ENCODE data around the gene ZNF625. TPM values are rescaled to one million over a fixed set of nuclear protein-coding genes. Genes with fewer than 3 reads are reported as not detected.
"Not testable (repeated sequence)": the region's sequence is repeated elsewhere in the genome, so short reads cannot be mapped to it uniquely, and the experiment has no call there.

Gene ZNF625
- total and polyA plus RNA-seq, 2 experiments from 2014 or later = 12.9 to 18.6 TPM

DNA sequence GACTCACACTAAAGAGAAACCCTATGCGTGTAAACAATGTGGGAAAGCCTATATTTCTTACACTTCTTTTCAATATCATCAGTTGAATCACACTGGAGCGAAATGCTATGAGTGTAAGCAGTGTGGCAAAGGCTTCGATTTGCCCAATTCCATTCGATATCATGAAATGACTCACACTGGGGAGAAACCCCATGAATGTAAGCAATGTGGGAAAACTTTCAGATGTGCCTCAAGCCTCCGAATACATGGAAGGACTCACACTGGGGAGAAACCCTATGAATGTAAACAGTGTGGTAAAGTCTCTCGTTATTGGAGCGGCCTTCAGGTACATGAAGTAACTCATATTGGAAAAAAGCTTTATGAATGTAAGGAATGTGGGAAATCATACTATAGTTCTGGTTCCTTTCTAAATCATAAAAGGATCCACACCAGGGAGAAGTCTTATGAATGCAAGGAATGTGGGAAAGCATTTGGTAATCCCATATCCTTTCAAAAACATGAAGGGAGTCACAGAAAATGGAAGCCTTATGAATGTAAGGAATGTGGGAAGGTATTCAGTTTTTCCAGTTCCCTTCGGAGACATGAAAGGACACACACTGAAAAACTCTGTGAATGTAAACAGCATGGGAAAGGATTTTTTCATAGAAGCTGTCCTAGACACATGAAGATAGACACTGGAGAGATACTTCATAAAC lies 44.4 kb downstream of the ZNF625 start:
- peaks cover 85% of the 10 kb centered on the region for H3K9me3 Mint-ChIP-seq
- ATAC-seq = no peak
- H3K4me3 ChIP-seq = peak overlapping the region; percentile 27; the same call in 1 of the 2 replicates
- H4K20me1 ChIP-seq (replicated peaks; ENCODE audit: insufficient read depth) = no peaks in the 10 kb centered on the region
- peaks cover 62% of the 10 kb centered on the region for H3K36me3 ChIP-seq (ENCODE audit: insufficient read depth)
- H3K9me2 ChIP-seq (ENCODE audit: insufficient read depth) = peaks cover 6% of the 10 kb centered on the region; the same call in 1 of the 2 replicates
- H3K27ac ChIP-seq (ENCODE audit: low read depth) = peak overlapping the region; percentile 74
- H3K4me2 ChIP-seq = no peak overlapping the region
- H2AFZ ChIP-seq = no peak overlapping the region
- H3K27me3 Mint-ChIP-seq (ENCODE audit: insufficient read depth, low read depth, poor library complexity) = no peaks in the 10 kb centered on the region
- H3K36me3 Mint-ChIP-seq (ENCODE audit: low read depth) = peaks cover 33% of the 10 kb centered on the region; the same call in 2 of the 3 replicates
- H3K4me1 Mint-ChIP-seq = no peaks in the 10 kb centered on the region
- H3K4me1 ChIP-seq (ENCODE audit: insufficient read depth) = no peaks in the 10 kb centered on the region
- peaks cover 8% of the 10 kb centered on the region; the same call in 1 of the 2 replicates for H3F3A ChIP-seq (replicated peaks; ENCODE audit: low read depth)
- H3K27ac Mint-ChIP-seq = no peak overlapping the region
- no peak for TF ChIP-seq ZNF331 (CRISPR knock-in tag; IDR thresholded peaks at IDR 0.05; ENCODE audit: low read depth)
- no peak for TF ChIP-seq NANOG (IDR thresholded peaks at IDR 0.05; ENCODE audit: borderline replicate concordance)
- TF ChIP-seq EZH2 (IDR thresholded peaks at IDR 0.05; ENCODE audit: low read depth, unreplicated experiment) = no peak
- no peak for TF ChIP-seq ZNF114 (CRISPR knock-in tag; IDR thresholded peaks at IDR 0.05)
- TF ChIP-seq, protein P1, sequence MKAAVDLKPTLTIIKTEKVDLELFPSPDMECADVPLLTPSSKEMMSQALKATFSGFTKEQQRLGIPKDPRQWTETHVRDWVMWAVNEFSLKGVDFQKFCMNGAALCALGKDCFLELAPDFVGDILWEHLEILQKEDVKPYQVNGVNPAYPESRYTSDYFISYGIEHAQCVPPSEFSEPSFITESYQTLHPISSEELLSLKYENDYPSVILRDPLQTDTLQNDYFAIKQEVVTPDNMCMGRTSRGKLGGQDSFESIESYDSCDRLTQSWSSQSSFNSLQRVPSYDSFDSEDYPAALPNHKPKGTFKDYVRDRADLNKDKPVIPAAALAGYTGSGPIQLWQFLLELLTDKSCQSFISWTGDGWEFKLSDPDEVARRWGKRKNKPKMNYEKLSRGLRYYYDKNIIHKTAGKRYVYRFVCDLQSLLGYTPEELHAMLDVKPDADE (IDR thresholded peaks at IDR 0.05) = no peak
- TF ChIP-seq, protein P2, sequence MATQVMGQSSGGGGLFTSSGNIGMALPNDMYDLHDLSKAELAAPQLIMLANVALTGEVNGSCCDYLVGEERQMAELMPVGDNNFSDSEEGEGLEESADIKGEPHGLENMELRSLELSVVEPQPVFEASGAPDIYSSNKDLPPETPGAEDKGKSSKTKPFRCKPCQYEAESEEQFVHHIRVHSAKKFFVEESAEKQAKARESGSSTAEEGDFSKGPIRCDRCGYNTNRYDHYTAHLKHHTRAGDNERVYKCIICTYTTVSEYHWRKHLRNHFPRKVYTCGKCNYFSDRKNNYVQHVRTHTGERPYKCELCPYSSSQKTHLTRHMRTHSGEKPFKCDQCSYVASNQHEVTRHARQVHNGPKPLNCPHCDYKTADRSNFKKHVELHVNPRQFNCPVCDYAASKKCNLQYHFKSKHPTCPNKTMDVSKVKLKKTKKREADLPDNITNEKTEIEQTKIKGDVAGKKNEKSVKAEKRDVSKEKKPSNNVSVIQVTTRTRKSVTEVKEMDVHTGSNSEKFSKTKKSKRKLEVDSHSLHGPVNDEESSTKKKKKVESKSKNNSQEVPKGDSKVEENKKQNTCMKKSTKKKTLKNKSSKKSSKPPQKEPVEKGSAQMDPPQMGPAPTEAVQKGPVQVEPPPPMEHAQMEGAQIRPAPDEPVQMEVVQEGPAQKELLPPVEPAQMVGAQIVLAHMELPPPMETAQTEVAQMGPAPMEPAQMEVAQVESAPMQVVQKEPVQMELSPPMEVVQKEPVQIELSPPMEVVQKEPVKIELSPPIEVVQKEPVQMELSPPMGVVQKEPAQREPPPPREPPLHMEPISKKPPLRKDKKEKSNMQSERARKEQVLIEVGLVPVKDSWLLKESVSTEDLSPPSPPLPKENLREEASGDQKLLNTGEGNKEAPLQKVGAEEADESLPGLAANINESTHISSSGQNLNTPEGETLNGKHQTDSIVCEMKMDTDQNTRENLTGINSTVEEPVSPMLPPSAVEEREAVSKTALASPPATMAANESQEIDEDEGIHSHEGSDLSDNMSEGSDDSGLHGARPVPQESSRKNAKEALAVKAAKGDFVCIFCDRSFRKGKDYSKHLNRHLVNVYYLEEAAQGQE (IDR thresholded peaks at IDR 0.05; ENCODE audit: unreplicated experiment) = no peak
- H3K79me2 ChIP-seq (replicated peaks; ENCODE audit: insufficient read depth) = peaks cover 30% of the 10 kb centered on the region
- H3K4me3 Mint-ChIP-seq = no peak overlapping the region
- peak; percentile 53 for DNase-seq (ENCODE audit: low spot score)
- no peaks in the 10 kb centered on the region for H3K27me3 ChIP-seq (ENCODE audit: insufficient read depth)

GRCh38 chr19:12111176-12111575 lies 45.4 kb downstream of the ZNF625 start:
- Mint-ChIP-seq H3K4me1 (no peaks in the 10 kb centered on the region), H3K9me3 (peaks cover 85% of the 10 kb centered on the region), H3K36me3 (ENCODE audit: low read depth) (peaks cover 31% of the 10 kb centered on the region; the same call in 2 of the 3 replicates), H3K27me3 (ENCODE audit: insufficient read depth, low read depth, poor library complexity) (peaks cover 4% of the 10 kb centered on the region), H3K4me3 (no peak overlapping the region), H3K27ac (no peak overlapping the region)
- Histone ChIP-seq H3F3A (replicated peaks; ENCODE audit: low read depth) (peaks cover 8% of the 10 kb centered on the region; the same call in 1 of the 2 replicates), H3K27ac (ENCODE audit: low read depth) (peak overlapping the region; percentile 74), H3K9me2 (ENCODE audit: insufficient read depth) (peaks cover 6% of the 10 kb centered on the region; the same call in 1 of the 2 replicates), H2AFZ (no peak overlapping the region), H3K27me3 (ENCODE audit: insufficient read depth) (no peaks in the 10 kb centered on the region), H4K20me1 (replicated peaks; ENCODE audit: insufficient read depth) (no peaks in the 10 kb centered on the region), H3K4me3 (peak overlapping the region; percentile 27; the same call in 1 of the 2 replicates), H3K36me3 (ENCODE audit: insufficient read depth) (peaks cover 62% of the 10 kb centered on the region), H3K4me2 (no peak overlapping the region), H3K79me2 (replicated peaks; ENCODE audit: insufficient read depth) (peaks cover 33% of the 10 kb centered on the region), H3K4me1 (ENCODE audit: insufficient read depth) (no peaks in the 10 kb centered on the region)
- TF ChIP-seq ZNF331 (CRISPR knock-in tag; IDR thresholded peaks at IDR 0.05; ENCODE audit: low read depth) (no peak), NANOG (IDR thresholded peaks at IDR 0.05; ENCODE audit: borderline replicate concordance) (no peak), POLR2AphosphoS5 (IDR thresholded peaks at IDR 0.05; ENCODE audit: low read depth) (no peak)
- ATAC-seq (no peak), DNase-seq (ENCODE audit: low spot score) (no peak)

DNA sequence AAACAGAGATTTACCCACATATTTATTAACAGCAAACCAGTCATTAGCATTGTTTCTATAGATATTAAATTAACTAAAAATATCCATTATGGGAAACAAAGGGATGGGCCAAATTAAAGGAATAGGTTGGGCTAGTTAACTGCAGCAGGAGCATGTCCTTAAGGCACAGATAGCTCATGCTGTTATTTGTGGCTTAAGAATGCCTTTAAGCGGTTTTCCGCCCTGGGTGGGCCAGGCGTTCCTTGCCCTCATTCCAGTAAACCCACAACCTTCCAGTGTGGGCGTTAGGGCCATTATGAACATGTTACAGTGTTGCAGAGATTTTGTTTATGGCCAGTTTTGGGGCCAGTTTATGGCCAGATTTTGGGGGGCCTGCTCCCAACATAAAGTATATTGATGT lies 52.6 kb downstream of the ZNF625 start:
- peaks cover 55% of the 10 kb centered on the region for H3K79me2 ChIP-seq (replicated peaks; ENCODE audit: insufficient read depth)
- H3K36me3 Mint-ChIP-seq (ENCODE audit: low read depth) = peaks cover 20% of the 10 kb centered on the region
- peaks cover 74% of the 10 kb centered on the region for H3K9me3 Mint-ChIP-seq
- not testable (repeated sequence) for H3K4me3 ChIP-seq; H3K27me3 Mint-ChIP-seq (ENCODE audit: insufficient read depth, low read depth, poor library complexity); H3K4me2 ChIP-seq; H3K4me1 ChIP-seq (ENCODE audit: insufficient read depth); H3K27me3 ChIP-seq (ENCODE audit: insufficient read depth); H3K4me3 Mint-ChIP-seq; H3K27ac ChIP-seq (ENCODE audit: low read depth); DNase-seq (ENCODE audit: low spot score); H3K27ac Mint-ChIP-seq; H4K20me1 ChIP-seq (replicated peaks; ENCODE audit: insufficient read depth); H3K4me1 Mint-ChIP-seq; H2AFZ ChIP-seq; H3F3A ChIP-seq (replicated peaks; ENCODE audit: low read depth); H3K36me3 ChIP-seq (ENCODE audit: insufficient read depth); ATAC-seq; H3K9me2 ChIP-seq (ENCODE audit: insufficient read depth)
